Calu3 (cell line): Measurements from ENCODE around the gene CPNE5. TPM values are rescaled to one million over a fixed set of nuclear protein-coding genes. Genes with fewer than 3 reads are reported as not detected.

Experiments used
- BruUV-seq: library from RNA; stranded (reverse); fragments of 400-500 nt; replicated peaks from 2 replicates; lab custom pipeline; 2021; lab: Mats Ljungman, UMichigan
- CTCF ChIA-PET: fragments of 300-600 bp; sonication (Branson Sonifier 250); formaldehyde crosslinking; loops from one replicate; lab custom pipeline; 2022; ENCODE audit warnings: antibody characterized with exemption; lab: Charles Lee
- DNase-seq: peaks from one replicate; pipeline ENCODE4 v3.0.0; 2022
- H3K27ac Mint-ChIP-seq: one replicate; pipeline ENCODE4 v1.8.0; 2022; ENCODE audit warnings: mixed read lengths; ENCODE audit not compliant: unreplicated experiment
- H3K27me3 Mint-ChIP-seq: one replicate; pipeline ENCODE4 v1.8.0; 2022; ENCODE audit warnings: mixed read lengths; ENCODE audit not compliant: unreplicated experiment
- H3K36me3 Mint-ChIP-seq: one replicate; pipeline ENCODE4 v1.8.0; 2022; ENCODE audit warnings: mild to moderate bottlenecking, moderate library complexity, mixed read lengths; ENCODE audit not compliant: insufficient read depth, unreplicated experiment
- H3K4me1 Mint-ChIP-seq: one replicate; pipeline ENCODE4 v1.8.0; 2022; ENCODE audit warnings: mild to moderate bottlenecking, low read depth, mixed read lengths; ENCODE audit not compliant: unreplicated experiment
- H3K4me3 Mint-ChIP-seq: one replicate; pipeline ENCODE4 v1.8.0; 2022; ENCODE audit warnings: mild to moderate bottlenecking, low read depth, moderate library complexity, mixed read lengths; ENCODE audit not compliant: unreplicated experiment
- H3K9me3 Mint-ChIP-seq: one replicate; pipeline ENCODE4 v1.8.0; 2022; ENCODE audit warnings: low read depth, mixed read lengths; ENCODE audit not compliant: unreplicated experiment
- intact Hi-C: fragments of 100-400 bp; cut with micrococcal nuclease; formaldehyde crosslinking; loops from one replicate; pipeline ENCODE4 v1.10.0; 2022; ENCODE audit not compliant: unreplicated experiment
- total RNA-seq: library from RNA; stranded (reverse); gene quantifications from 2 replicates; pipeline ENCODE4 v1.2.3, GENCODE V29; 2022
- TF ChIP-seq, protein P1 (sequence below): fragments of 200-600 bp; IDR thresholded peaks from one replicate; pipeline ENCODE4 v1.8.0; 2022; ENCODE audit warnings: antibody characterized with exemption; ENCODE audit not compliant: unreplicated experiment

Gene CPNE5
- total RNA-seq, 1 experiment from 2014 or later, result not detected

DNA sequence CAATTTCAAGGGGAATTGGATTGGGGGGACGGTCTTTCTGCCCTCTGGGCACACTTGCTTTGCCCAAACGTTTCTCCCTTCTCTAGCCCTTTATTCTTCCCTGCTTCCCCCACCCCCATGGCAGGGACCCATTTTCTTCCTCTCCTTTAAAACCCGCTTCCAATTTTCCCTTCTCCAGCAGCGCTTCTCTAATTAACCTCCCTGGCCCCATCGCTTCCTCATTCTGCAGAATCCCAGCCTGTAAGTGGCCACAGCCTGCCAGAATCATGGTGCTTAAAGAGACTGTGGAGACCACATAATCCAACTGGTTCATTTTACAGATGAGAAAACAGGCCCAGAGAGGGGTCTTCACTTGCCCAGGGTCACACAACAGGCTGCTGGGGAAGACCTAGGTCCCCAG, 61.4 kb downstream of the CPNE5 start:
- CTCF ChIA-PET, result no interaction called here
- H3K36me3 Mint-ChIP-seq, result no peaks in the 10 kb centered on the region
- no peak overlapping the region for H3K4me3 Mint-ChIP-seq
- H3K27me3 Mint-ChIP-seq, result peaks cover 60% of the 10 kb centered on the region
- BruUV-seq, result no TSS peak
- H3K27ac Mint-ChIP-seq, result no peak overlapping the region
- H3K4me1 Mint-ChIP-seq, result peaks cover 9% of the 10 kb centered on the region
- H3K9me3 Mint-ChIP-seq, result no peaks in the 10 kb centered on the region
- TF ChIP-seq, protein P1, sequence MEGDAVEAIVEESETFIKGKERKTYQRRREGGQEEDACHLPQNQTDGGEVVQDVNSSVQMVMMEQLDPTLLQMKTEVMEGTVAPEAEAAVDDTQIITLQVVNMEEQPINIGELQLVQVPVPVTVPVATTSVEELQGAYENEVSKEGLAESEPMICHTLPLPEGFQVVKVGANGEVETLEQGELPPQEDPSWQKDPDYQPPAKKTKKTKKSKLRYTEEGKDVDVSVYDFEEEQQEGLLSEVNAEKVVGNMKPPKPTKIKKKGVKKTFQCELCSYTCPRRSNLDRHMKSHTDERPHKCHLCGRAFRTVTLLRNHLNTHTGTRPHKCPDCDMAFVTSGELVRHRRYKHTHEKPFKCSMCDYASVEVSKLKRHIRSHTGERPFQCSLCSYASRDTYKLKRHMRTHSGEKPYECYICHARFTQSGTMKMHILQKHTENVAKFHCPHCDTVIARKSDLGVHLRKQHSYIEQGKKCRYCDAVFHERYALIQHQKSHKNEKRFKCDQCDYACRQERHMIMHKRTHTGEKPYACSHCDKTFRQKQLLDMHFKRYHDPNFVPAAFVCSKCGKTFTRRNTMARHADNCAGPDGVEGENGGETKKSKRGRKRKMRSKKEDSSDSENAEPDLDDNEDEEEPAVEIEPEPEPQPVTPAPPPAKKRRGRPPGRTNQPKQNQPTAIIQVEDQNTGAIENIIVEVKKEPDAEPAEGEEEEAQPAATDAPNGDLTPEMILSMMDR, result no peak
- intact Hi-C loops, result no loop called here
- DNase-seq, result no peak

DNA sequence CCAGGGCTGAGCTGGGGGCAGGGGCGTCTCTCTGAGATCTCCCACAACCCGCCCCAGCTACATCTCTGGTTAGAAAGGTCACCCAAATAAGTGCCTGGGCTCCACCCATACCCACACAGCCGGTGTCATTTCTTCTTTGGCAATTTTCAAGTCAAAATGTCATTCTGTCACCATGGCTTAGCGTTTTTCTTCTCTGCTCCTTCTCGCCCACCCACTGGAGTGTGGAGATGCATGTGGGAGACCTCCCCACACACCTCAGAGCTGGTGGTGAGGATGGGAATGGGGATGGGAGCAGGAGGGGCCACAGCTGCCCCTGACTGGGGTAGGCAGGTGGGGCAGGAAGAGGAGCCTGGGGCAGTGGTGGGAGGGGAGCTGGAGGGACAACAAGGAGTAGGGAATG, 63.1 kb downstream of the CPNE5 start:
- no peaks in the 10 kb centered on the region for H3K36me3 Mint-ChIP-seq
- H3K9me3 Mint-ChIP-seq, result no peaks in the 10 kb centered on the region
- no peak overlapping the region for H3K27ac Mint-ChIP-seq
- TF ChIP-seq, protein P1, result no peak
- no peak for DNase-seq
- H3K27me3 Mint-ChIP-seq, result peaks cover 60% of the 10 kb centered on the region
- intact Hi-C loops, result no loop called here
- H3K4me1 Mint-ChIP-seq, result peaks cover 9% of the 10 kb centered on the region
- CTCF ChIA-PET, result interaction anchor here (0.7 kb wide), 1 partner anchor 137 kb away, joined by 4 read pairs; no protein-coding TSS in a partner anchor
- no TSS peak for BruUV-seq
- no peak overlapping the region for H3K4me3 Mint-ChIP-seq

DNA sequence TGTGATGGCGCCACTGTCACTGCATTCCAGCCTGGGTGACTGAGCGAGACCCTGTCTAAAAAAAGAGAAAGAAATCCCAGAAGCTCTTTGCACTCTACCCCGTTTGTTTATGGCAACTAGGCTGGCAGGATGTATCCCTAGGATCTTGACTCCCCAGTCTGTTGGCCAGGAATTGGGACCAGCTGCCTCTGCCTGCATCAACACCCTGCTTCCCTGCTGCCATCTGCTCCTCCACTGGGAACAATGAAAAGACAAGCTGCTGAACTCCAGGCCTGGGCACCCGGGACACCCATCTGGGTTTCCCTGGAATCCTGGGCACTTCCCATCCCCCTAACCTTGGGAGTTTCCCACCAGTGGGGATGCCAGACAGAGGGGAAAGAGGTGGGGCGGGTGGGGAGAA, 64.9 kb downstream of the CPNE5 start:
- CTCF ChIA-PET, result no interaction called here
- no TSS peak for BruUV-seq

DNA sequence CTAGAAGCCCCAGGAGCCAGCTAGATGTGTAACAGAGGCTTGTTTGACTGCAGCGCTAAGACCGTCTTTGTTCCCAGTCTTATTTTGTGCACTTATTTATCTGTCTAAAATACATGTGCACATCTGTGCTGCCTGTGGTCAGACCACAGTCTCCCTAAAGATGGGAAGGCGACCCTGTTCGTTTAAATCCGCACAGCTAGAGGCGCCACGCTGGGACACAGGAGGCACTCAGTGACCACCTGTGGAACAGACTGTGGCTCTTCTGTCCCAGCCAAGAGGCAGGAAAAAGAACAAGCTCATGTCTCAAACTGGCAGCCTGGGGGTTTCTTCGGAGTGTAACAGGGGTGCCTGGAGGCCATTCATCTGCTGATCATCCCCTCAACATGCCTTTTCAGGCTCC, 66.8 kb downstream of the CPNE5 start:
- TF ChIP-seq, protein P1, result no peak
- Mint-ChIP-seq H3K4me1 (peaks cover 26% of the 10 kb centered on the region), H3K27me3 (peaks cover 32% of the 10 kb centered on the region), H3K9me3 (no peaks in the 10 kb centered on the region), H3K4me3 (no peak overlapping the region), H3K27ac (no peak overlapping the region), H3K36me3 (peaks cover 5% of the 10 kb centered on the region)
- CTCF ChIA-PET, result interaction anchor here (0.6 to 0.8 kb wide), 2 partner anchors 11 to 318 kb away, joined by 3 to 4 read pairs; no protein-coding TSS in a partner anchor
- no TSS peak for BruUV-seq
- no peak for DNase-seq
- intact Hi-C loops, result no loop called here

More for the DNA sequence above, 64.9 kb downstream of the CPNE5 start:
- H3K27ac Mint-ChIP-seq, result no peak overlapping the region
- H3K4me1 Mint-ChIP-seq, result peaks cover 17% of the 10 kb centered on the region
- no peak for DNase-seq
- peaks cover 46% of the 10 kb centered on the region for H3K27me3 Mint-ChIP-seq
- intact Hi-C loops, result no loop called here
- H3K36me3 Mint-ChIP-seq, result peaks cover 5% of the 10 kb centered on the region
- H3K4me3 Mint-ChIP-seq, result no peak overlapping the region
- TF ChIP-seq, protein P1, result no peak
- no peaks in the 10 kb centered on the region for H3K9me3 Mint-ChIP-seq
